Muscle layer of colon (tissue), 2 donors: ENCODE measurements around the gene TTLL11.

Experiments
- H3K27ac ChIP-seq: one replicate; pipeline ENCODE4 v1.7.0; 2013; ENCODE audit warnings: low read depth, mild to moderate bottlenecking, low read length, moderate library complexity
- H3K27me3 ChIP-seq, 2 donors: one replicate each; pipeline ENCODE4 v1.7.0; 2013; ENCODE audit warnings: low read length in 2 of 2, mild to moderate bottlenecking in 2 of 2; ENCODE audit not compliant: insufficient read depth in 2 of 2, control insufficient read depth in 1 of 2
- H3K36me3 ChIP-seq: one replicate; pipeline ENCODE4 v1.7.0; 2013; ENCODE audit warnings: mild to moderate bottlenecking, low read length; ENCODE audit not compliant: insufficient read depth
- H3K4me1 ChIP-seq: one replicate; pipeline ENCODE4 v1.7.0; 2013; ENCODE audit warnings: mild to moderate bottlenecking, low read length; ENCODE audit not compliant: insufficient read depth
- H3K4me3 ChIP-seq, 2 donors: one replicate each; pipeline ENCODE4 v1.7.0; 2013; ENCODE audit warnings: low read length in 2 of 2, low read depth in 1 of 2, mild to moderate bottlenecking in 1 of 2, moderate library complexity in 1 of 2
- H3K9ac ChIP-seq: one replicate; pipeline ENCODE4 v1.7.0; 2013; ENCODE audit warnings: low read length
- H3K9me3 ChIP-seq: one replicate; pipeline ENCODE4 v1.7.0; 2013; ENCODE audit warnings: mild to moderate bottlenecking, low read length
- donor health status: abdominal sarcoma.
- donor health status: Adenocarcinoma of cecum.

TTLL11 gene

DNA sequence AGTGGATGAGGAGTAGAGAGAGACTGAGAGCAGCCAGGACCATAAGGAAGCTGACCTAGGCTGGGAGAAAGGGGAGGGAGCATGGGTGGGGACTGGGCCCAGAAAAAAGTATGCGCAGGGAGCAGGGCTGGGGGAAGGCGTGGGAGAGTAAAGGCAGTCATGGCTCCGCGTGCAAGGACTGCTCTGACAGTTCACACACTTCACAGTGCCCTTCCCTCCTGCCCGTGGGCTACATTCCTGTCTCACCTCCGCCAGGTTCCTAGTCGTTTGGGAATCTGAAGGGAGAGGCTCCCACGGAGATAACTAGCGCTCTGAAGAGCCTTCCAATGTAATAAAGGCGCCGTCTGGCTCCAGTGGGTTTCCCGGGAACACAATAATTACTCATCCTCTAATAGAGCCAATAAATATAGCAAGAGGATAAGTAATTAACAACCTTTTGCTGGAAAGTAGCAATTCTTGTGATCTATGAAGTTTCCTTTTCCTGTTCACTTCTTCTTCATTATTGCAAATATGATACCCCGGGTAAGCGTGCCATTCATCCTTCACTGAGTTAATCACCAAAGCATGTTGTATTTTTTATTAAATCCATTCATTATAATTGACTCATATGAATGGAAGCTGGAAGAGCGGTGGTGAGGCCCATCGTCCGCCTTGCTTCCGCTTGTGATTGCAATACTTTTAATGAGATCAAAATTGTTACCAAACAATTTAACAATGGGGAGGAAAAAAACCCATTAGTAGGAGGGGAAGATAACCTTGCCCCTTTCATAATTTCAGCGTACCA lies 39.3 kb downstream of the TTLL11 start:
- Histone ChIP-seq H3K9me3 (no peaks in the 10 kb centered on the region), H3K9ac (no peak overlapping the region), H3K27ac (no peak overlapping the region)

GRCh38 chr9:122053064-122053463 lies 40.0 kb downstream of the TTLL11 start:
- Histone ChIP-seq H3K9me3 (no peaks in the 10 kb centered on the region), H3K27ac (no peak overlapping the region), H3K4me3 (no peak overlapping the region)

More for the DNA sequence above, 39.3 kb downstream of the TTLL11 start:
- Histone ChIP-seq H3K36me3 (no peaks in the 10 kb centered on the region), H3K4me1 (peaks cover 5% of the 10 kb centered on the region), H3K4me3 (no peak overlapping the region), H3K27me3 (no peaks in the 10 kb centered on the region)

GRCh38 chr9:122051351-122052321 lies 41.5 kb downstream of the TTLL11 start:
- Histone ChIP-seq H3K9me3 (no peaks in the 10 kb centered on the region), H3K36me3 (no peaks in the 10 kb centered on the region), H3K4me1 (peaks cover 12% of the 10 kb centered on the region), H3K4me3 (no peak overlapping the region), H3K27ac (no peak overlapping the region), H3K27me3 (no peaks in the 10 kb centered on the region), H3K9ac (no peak overlapping the region)

More at GRCh38 chr9:122053064-122053463, 40.0 kb downstream of the TTLL11 start:
- Histone ChIP-seq H3K9ac (no peak overlapping the region), H3K27me3 (no peaks in the 10 kb centered on the region), H3K4me1 (peaks cover 12% of the 10 kb centered on the region), H3K36me3 (no peaks in the 10 kb centered on the region)

- Histone ChIP-seq H3K27me3 (no peaks in the 10 kb centered on the region), H3K9me3 (no peaks in the 10 kb centered on the region), H3K4me3 (no peak overlapping the region), H3K36me3 (no peaks in the 10 kb centered on the region), H3K9ac (no peak overlapping the region), H3K27ac (no peak overlapping the region), H3K4me1 (peaks cover 12% of the 10 kb centered on the region)
Observed at GRCh38 chr9:122050167-122050566, 42.9 kb downstream of the TTLL11 start.

GRCh38 chr9:122042056-122042455 lies 51.1 kb downstream of the TTLL11 start:
- Histone ChIP-seq H3K4me1 (peaks cover 22% of the 10 kb centered on the region), H3K9me3 (no peaks in the 10 kb centered on the region), H3K36me3 (peaks cover 18% of the 10 kb centered on the region), H3K27ac (no peak overlapping the region), H3K4me3 (no peak overlapping the region), H3K9ac (no peak overlapping the region), H3K27me3 (no peaks in the 10 kb centered on the region)

GRCh38 chr9:122040561-122041242 lies 52.4 kb downstream of the TTLL11 start:
- H3K36me3 ChIP-seq, result peaks cover 24% of the 10 kb centered on the region
- no peak overlapping the region for H3K9ac ChIP-seq
- H3K9me3 ChIP-seq, result no peaks in the 10 kb centered on the region
- no peak overlapping the region for H3K4me3 ChIP-seq
- H3K27ac ChIP-seq, result no peak overlapping the region
- H3K4me1 ChIP-seq, result peaks cover 22% of the 10 kb centered on the region
- no peaks in the 10 kb centered on the region for H3K27me3 ChIP-seq

GRCh38 chr9:122039234-122039633 lies 53.9 kb downstream of the TTLL11 start:
- Histone ChIP-seq H3K4me1 (peaks cover 22% of the 10 kb centered on the region), H3K27me3 (no peaks in the 10 kb centered on the region), H3K27ac (no peak overlapping the region), H3K4me3 (no peak overlapping the region), H3K9me3 (no peaks in the 10 kb centered on the region), H3K9ac (no peak overlapping the region), H3K36me3 (peaks cover 33% of the 10 kb centered on the region)

- Histone ChIP-seq H3K36me3 (peaks cover 36% of the 10 kb centered on the region), H3K4me3 (no peak overlapping the region), H3K4me1 (peaks cover 17% of the 10 kb centered on the region), H3K27ac (no peak overlapping the region), H3K9ac (no peak overlapping the region), H3K9me3 (no peaks in the 10 kb centered on the region), H3K27me3 (no peaks in the 10 kb centered on the region)
Observed at GRCh38 chr9:122036988-122037387, 56.1 kb downstream of the TTLL11 start.

- Histone ChIP-seq H3K36me3 (peaks cover 36% of the 10 kb centered on the region), H3K27me3 (no peaks in the 10 kb centered on the region), H3K4me3 (no peak overlapping the region), H3K9me3 (no peaks in the 10 kb centered on the region), H3K9ac (no peak overlapping the region), H3K27ac (no peak overlapping the region), H3K4me1 (peaks cover 17% of the 10 kb centered on the region)
Observed at GRCh38 chr9:122036408-122036807, 56.7 kb downstream of the TTLL11 start.

- H3K27me3 ChIP-seq, result no peaks in the 10 kb centered on the region
- no peaks in the 10 kb centered on the region for H3K9me3 ChIP-seq
- H3K4me1 ChIP-seq, result no peaks in the 10 kb centered on the region
- H3K9ac ChIP-seq, result no peak overlapping the region
- peaks cover 35% of the 10 kb centered on the region for H3K36me3 ChIP-seq
- no peak overlapping the region for H3K27ac ChIP-seq
- no peak overlapping the region for H3K4me3 ChIP-seq
Observed at GRCh38 chr9:122033775-122034373, 59.2 kb downstream of the TTLL11 start.

- Histone ChIP-seq H3K4me1 (no peaks in the 10 kb centered on the region), H3K27ac (no peak overlapping the region), H3K4me3 (no peak overlapping the region)
Observed at GRCh38 chr9:122032346-122032745, 60.8 kb downstream of the TTLL11 start.

More at GRCh38 chr9:122032346-122032745, 60.8 kb downstream of the TTLL11 start:
- Histone ChIP-seq H3K36me3 (peaks cover 20% of the 10 kb centered on the region), H3K9me3 (no peaks in the 10 kb centered on the region), H3K27me3 (no peaks in the 10 kb centered on the region), H3K9ac (no peak overlapping the region)
